GM12872 (cell line): Measurements from ENCODE around the gene PKDCC.

Experiments used
- TF ChIP-seq, protein P1 (sequence below): IDR thresholded peaks from 3 replicates; pipeline ENCODE4 v1.5.1; 2011; ENCODE audit warnings: low read depth, mild to moderate bottlenecking, low read length, moderate library complexity; ENCODE audit not compliant: insufficient read depth

The PKDCC gene

DNA sequence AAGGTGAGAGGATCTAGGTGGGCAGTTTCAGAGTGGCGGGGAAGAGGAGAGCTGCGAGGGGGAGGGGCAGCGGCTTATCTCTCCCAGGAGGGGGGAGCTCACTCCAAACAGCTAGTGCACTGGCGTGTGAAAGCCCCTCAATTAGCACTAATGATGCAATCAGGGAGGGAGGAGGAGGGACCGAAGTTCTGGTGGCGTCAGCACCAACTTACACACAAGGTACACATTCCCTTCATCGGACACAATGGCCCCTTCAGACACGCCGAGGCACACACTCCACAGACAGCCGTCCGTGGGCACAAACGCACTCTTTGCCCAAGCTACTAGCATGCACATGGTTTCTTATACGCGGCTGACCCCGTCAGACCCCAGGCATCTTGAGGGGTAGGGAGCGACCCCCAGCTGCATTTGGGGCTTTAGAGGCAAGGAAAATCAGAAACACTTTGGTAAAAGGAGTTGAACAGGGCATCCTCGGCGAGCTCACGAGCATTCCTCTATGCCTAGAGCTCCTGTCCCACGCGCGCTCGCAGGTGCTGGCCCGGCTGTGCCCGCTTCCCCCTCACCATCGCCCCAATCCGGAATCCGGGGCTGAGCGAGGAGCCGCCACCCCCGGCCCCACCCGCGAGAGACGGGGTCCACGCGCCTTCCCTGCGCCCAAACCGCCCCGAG is 868 bp upstream of the PKDCC start:
- TF ChIP-seq, protein P1, sequence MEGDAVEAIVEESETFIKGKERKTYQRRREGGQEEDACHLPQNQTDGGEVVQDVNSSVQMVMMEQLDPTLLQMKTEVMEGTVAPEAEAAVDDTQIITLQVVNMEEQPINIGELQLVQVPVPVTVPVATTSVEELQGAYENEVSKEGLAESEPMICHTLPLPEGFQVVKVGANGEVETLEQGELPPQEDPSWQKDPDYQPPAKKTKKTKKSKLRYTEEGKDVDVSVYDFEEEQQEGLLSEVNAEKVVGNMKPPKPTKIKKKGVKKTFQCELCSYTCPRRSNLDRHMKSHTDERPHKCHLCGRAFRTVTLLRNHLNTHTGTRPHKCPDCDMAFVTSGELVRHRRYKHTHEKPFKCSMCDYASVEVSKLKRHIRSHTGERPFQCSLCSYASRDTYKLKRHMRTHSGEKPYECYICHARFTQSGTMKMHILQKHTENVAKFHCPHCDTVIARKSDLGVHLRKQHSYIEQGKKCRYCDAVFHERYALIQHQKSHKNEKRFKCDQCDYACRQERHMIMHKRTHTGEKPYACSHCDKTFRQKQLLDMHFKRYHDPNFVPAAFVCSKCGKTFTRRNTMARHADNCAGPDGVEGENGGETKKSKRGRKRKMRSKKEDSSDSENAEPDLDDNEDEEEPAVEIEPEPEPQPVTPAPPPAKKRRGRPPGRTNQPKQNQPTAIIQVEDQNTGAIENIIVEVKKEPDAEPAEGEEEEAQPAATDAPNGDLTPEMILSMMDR = no peak

DNA sequence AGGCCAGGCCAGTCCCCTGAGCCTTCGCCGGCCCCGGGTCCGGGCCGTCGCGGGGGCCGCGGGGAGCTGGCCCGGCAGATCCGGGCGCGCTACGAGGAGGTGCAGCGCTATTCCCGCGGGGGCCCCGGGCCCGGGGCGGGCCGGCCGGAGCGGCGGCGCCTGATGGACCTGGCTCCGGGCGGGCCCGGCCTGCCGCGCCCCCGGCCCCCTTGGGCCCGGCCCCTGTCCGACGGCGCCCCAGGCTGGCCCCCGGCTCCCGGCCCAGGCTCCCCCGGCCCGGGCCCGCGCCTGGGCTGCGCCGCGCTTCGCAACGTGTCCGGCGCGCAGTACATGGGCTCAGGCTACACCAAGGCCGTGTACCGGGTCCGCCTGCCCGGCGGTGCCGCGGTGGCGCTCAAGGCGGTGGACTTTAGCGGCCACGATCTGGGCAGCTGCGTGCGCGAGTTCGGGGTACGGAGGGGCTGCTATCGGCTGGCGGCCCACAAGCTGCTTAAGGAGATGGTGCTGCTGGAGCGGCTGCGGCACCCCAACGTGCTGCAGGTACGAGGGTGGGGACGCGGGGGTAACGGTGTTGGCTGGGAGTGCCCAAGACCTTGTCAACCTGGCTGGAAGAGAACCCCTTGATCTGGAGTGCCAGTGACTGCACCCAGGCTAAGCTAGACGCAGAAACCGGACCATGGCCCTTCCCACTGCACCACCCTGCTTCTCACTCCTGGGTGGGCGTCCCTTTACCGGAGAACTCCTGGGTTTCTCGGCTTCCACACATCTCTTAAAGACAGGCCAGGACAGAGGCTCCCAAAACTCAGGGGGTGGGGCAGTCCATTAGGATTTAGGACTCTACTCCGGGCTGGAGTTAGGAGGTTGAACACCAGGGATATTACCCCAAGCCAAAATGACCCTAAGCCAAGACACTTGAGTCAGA is 739 bp downstream of the PKDCC start:
- TF ChIP-seq, protein P1 = no peak

DNA sequence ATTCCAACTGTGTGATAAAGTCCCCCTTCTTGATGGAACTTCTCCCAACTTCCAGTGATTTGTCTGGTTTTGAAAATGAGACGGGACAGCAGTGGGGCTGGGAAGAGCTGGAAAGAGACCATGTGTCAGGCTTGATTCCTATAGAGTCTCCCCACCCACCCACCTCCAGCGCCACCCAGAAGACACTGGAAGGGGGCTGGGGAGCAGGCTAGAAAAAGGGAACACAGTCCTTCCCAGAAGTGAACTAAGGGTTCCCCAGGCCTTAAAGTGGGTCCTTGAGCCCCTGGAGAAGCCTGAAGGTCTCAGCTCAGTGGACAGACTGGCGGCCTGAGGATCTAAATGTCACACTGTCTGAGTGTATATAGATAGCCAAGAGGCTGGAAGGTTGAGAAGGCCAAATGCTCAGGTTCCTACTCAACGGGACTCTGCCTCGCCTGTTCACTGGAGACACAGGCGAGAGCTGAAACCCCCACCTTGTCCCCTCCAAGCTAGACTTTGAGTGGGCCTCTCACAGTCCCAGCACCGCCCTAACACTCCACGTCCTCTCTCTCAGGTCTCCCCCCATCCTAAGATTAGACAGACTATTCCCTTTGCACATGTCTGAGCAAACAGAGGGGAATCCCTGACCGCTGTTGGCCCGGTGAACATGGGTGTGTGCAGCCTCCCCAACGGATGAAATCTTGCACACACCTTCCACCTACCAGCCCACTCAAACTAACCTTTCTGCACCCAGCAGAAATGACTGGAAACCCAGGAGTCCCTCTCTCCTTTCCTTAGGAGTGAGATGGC is 1.6 kb downstream of the PKDCC start:
- TF ChIP-seq, protein P1 = no peak

DNA sequence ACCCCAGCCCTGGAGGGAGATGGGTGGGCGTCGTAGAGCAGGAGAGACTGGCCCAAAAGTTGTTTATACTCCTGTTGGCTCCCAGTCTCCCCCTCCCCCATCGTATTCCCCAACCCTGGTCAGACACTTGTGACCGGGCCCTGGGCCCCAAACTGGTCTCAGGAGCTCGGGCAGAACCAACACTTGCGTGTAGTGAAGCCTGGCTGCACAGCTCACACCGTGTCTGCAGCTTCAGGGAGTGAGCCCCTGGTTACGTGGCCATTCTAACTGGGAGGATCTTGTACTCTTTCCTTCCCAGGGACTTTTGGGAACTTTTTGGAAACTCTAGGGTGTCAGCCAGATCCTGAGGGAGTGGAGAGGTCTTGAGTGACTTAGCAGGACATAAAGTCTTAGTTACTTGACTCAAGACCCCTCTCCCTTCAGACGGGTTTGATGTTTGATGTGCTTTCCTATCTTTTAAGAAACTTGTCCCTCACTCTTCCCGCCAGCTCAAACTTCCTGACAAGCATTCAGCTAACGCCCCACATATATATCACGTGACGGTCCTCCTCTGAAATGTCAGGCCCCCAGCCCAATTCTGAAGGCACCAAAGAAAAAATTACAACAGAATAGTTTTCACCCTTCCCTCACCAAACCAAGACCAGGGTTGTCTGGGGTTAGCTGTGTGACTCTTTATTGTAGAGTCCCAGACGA is 2.3 kb downstream of the PKDCC start:
- TF ChIP-seq, protein P1 = no peak

DNA sequence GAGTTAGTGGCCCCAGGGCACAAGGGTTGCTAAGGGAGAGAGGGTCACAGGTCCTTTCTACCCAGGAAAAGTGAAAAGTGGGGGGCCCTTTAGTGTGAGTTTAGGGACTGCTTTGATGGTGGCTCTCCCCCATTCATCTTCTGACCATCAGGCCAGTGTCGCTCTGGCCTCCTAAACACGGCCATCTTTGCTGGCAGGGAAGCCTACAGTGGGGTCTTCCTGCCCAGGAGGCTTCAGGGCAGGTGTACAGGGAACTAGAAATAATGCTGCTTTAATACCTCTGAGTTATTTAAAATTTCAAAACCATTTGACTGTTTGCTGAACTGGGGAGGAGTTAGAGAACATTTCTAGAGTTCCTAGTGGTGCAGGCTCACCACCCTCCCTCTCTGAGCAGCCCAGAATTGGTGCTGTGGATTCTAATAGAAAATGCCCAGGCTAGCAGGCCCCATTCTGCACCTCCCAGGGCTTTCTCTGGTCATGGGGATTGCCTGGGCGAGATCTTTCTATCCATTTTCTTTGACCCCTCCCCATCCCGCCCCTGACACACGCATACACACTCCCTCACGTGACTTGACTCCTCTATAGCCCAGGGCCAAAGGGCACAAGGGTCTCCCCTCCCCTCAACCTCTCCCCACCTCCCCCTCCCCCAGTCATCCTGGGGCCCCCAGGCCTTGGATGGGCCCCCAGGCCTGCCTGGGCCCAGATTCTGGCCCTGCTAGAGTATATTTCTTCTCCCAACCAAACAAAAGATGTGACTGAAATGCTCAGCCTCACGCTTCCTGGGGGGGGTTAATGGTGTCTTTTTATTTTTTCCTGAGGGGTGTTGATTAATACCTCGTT is 3.1 kb downstream of the PKDCC start:
- TF ChIP-seq, protein P1 = no peak

DNA sequence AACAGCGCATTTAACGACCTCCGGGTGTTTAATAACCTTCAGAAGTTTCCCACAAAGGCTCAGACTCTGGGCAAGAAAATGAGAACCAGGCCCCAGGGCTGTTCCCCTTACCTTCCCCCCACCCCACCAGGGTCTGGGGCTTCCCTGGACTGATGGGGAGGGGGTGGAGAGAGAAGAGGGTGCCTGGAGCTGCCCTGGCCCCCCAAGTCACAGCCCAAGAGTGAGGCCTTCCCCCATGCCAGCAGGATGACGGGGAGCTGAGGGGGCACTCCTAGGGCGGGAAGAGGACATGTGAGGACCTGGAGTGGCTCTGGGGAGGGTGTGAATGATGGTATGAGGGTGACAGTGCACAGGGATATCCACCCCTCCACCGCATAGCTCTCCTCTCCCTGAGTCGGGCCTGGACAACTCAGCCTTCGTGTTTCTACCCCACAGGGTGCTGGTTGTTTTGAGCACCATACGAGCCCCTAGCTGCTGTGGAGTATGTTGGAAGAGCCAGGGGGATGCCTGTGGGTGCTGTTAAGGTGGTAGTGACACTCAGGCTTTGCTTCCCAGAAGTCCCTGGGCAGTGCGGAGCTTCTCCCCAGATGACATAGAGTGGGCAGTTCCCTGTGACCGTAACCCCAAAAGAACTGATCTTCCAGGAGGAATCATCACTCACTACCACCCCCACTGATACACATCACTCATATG is 3.9 kb downstream of the PKDCC start:
- TF ChIP-seq, protein P1 = no peak
